GM12801 (cell line): ENCODE measurements around the gene COL4A2.

Source experiments
- CTCF ChIP-seq: IDR thresholded peaks from one replicate; pipeline ENCODE4 v1.5.1; 2011; ENCODE audit warnings: control low read depth; ENCODE audit not compliant: insufficient read length; ENCODE audit errors: extremely low read depth

Gene COL4A2

DNA sequence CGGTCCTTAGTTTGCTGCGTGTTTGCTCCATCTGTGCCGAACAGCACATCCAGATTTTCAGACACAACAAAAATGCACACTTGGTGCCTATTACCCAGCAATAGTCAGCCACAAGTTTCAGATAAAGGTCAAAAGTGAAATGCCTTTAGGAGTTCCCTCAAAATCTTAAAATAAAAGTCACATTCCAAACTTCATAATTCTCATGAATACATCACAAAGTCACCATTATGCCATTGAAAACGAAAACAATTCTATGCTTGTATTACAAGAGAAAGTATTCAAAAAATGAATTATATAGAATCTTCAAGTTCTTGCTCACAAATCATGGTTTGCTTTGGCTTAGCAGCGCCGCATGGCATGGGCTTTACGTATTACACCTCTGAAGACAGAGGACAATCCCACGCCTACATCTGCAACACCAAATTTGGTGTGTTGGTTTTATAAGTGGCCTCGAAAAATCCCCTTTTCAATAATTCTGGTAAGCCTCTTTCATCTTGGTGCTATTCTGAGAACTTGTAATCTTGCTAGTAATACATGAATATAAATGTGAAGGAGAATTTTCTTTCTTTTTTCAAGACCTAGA is 26.8 kb upstream of the COL4A2 start:
- no peak for TF ChIP-seq CTCF

- no peak for TF ChIP-seq CTCF
These were observed 25.9 kb upstream of the COL4A2 start for GRCh38 chr13:110280985-110281688.

GRCh38 chr13:110281736-110282135 is 25.3 kb upstream of the COL4A2 start:
- TF ChIP-seq CTCF, result no peak

- no peak for TF ChIP-seq CTCF
These were observed 24.7 kb upstream of the COL4A2 start for GRCh38 chr13:110282316-110282841.

GRCh38 chr13:110283736-110284517 is 23.2 kb upstream of the COL4A2 start:
- no peak for TF ChIP-seq CTCF

GRCh38 chr13:110284779-110285484 is 22.2 kb upstream of the COL4A2 start:
- no peak for TF ChIP-seq CTCF
